ENCODE results near the gene DGKG. TPM values are rescaled to one million over a fixed set of nuclear protein-coding genes. Genes with fewer than 3 reads are reported as not detected.

DGKG gene
- total RNA-seq, 1 donor from 2014 or later = 5.7 TPM

- TF ChIP-seq CTCF (IDR thresholded peaks at IDR 0.05) = no peak
- Histone ChIP-seq H3K27me3 (ENCODE audit: low read depth) (no peaks in the 10 kb centered on the region), H3K4me3 (no peak overlapping the region), H3K36me3 (no peaks in the 10 kb centered on the region), H3K4me1 (no peaks in the 10 kb centered on the region), H3K27ac (no peak overlapping the region), H3K9me3 (no peaks in the 10 kb centered on the region)
- DNase-seq (no peak), ATAC-seq (no peak)
- intact Hi-C loops (cut with DNase I) = no loop called here
Measured at GRCh38 chr3:186275436-186275835, 86.6 kb downstream of the DGKG start.

- H3K27me3 ChIP-seq (ENCODE audit: low read depth) = no peaks in the 10 kb centered on the region
- no peak for TF ChIP-seq CTCF (IDR thresholded peaks at IDR 0.05)
- ATAC-seq = no peak
- DNase-seq = no peak
- H3K36me3 ChIP-seq = no peaks in the 10 kb centered on the region
- no peaks in the 10 kb centered on the region for H3K9me3 ChIP-seq
- H3K4me1 ChIP-seq = no peaks in the 10 kb centered on the region
- intact Hi-C loops (cut with DNase I) = no loop called here
- no peak overlapping the region for H3K27ac ChIP-seq
- H3K4me3 ChIP-seq = no peak overlapping the region
Measured at GRCh38 chr3:186273586-186273985, 88.4 kb downstream of the DGKG start.

GRCh38 chr3:186270701-186271100 lies 91.3 kb downstream of the DGKG start:
- ATAC-seq (peak in 1 of 2 donors; percentile 45), DNase-seq (no peak)
- intact Hi-C loops (cut with DNase I) = no loop called here
- peaks cover 8% of the 10 kb centered on the region for H3K36me3 ChIP-seq
- H3K27me3 ChIP-seq (ENCODE audit: low read depth) = no peaks in the 10 kb centered on the region
- TF ChIP-seq CTCF (IDR thresholded peaks at IDR 0.05) = no peak
- H3K9me3 ChIP-seq = no peaks in the 10 kb centered on the region
- H3K27ac ChIP-seq = no peak overlapping the region
- no peak overlapping the region for H3K4me3 ChIP-seq
- H3K4me1 ChIP-seq = no peaks in the 10 kb centered on the region

GRCh38 chr3:186268616-186269448 lies 93.2 kb downstream of the DGKG start:
- Histone ChIP-seq H3K4me3 (no peak overlapping the region), H3K9me3 (no peaks in the 10 kb centered on the region), H3K27me3 (ENCODE audit: low read depth) (no peaks in the 10 kb centered on the region), H3K4me1 (no peaks in the 10 kb centered on the region), H3K36me3 (peaks cover 8% of the 10 kb centered on the region), H3K27ac (no peak overlapping the region)
- intact Hi-C loops (cut with DNase I) = loop anchor here (10.0 kb wide), 1 partner anchor 276 kb away; the partner anchor contains the start of gene CRYGS
- ATAC-seq (no peak), DNase-seq (no peak)
- no peak for TF ChIP-seq CTCF (IDR thresholded peaks at IDR 0.05)

- Histone ChIP-seq H3K27ac (no peak overlapping the region), H3K9me3 (no peaks in the 10 kb centered on the region), H3K4me1 (no peaks in the 10 kb centered on the region), H3K4me3 (no peak overlapping the region), H3K36me3 (peaks cover 8% of the 10 kb centered on the region), H3K27me3 (ENCODE audit: low read depth) (no peaks in the 10 kb centered on the region)
- no peak for TF ChIP-seq CTCF (IDR thresholded peaks at IDR 0.05)
- intact Hi-C loops (cut with DNase I) = loop anchor here (10.0 kb wide), 1 partner anchor 277 kb away; the partner anchor contains the start of gene CRYGS
- DNase-seq (no peak), ATAC-seq (no peak)
Measured at GRCh38 chr3:186267758-186268157, 94.3 kb downstream of the DGKG start.
